Measurements from ENCODE around the gene DIP2B.
"Not testable (repeated sequence)": the region's sequence is repeated elsewhere in the genome, so short reads cannot be mapped to it uniquely, and the experiment has no call there.

DIP2B gene

DNA sequence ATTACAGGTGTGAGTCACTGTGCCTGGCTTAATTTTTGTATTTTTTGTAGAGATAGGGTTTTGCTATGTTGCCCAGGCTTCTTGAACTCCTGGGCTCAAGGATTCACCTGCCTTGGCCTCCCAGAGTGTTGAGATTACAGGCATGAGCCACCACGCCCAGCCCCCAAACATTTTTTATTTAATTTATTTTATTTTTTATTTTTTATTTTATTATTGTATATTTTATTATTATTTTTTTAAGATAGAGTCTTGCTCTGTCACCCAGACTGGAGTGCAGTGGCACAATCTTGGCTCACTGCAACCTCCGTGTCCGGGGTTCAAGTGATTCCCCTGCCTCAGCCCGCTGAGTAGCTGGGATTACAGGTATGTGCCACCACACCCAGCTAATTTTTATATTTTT, 17.0 kb downstream of the DIP2B start:
- not testable (repeated sequence) for DNase-seq

DNA sequence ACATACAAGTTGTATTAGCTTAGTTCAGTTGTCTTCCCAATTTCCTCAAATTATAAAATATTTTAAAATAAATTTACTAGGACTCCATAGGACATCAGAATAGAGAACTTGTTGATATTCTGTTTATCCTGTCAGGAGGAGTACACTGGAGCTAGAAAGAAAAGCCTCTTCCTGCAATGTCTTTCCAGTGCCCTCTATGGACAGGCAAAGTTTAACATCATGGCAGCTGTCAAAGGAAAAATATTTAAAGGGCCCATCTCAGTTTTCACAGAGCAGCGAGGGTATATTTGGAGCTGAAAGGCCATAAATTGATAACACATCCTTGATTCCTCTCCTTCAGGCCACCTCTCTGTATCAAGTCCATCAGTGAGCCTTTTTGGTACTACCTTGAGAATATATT, 19.0 kb downstream of the DIP2B start:
- DNase-seq, result no peak

DNA sequence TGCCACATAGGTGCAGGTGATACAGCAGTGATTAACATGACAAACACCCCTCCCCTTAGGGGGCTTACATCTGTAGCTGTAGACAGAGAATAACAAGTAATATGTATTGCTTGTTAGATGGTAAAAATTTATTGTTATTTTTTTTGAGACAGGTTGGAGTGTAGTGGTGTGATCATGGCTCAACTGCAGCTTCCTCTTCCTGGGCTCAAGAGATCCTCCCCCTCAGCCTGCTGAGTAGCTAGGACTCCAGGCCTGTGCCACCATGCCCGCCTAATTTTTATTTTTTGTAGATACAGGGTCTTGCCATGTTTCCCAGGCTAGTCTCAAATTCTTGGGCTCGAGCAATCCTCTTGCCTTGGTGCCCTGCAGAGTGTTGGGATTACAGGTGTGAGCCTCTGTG, 19.8 kb downstream of the DIP2B start:
- no peak for DNase-seq

- DNase-seq, result no peak
Measured at GRCh38 chr12:50525422-50525821, 20.6 kb downstream of the DIP2B start.

GRCh38 chr12:50527359-50527726, 22.6 kb downstream of the DIP2B start:
- DNase-seq, result no peak

GRCh38 chr12:50528800-50529199, 24.0 kb downstream of the DIP2B start:
- DNase-seq, result no peak

GRCh38 chr12:50529345-50529744, 24.6 kb downstream of the DIP2B start:
- DNase-seq, result no peak

DNA sequence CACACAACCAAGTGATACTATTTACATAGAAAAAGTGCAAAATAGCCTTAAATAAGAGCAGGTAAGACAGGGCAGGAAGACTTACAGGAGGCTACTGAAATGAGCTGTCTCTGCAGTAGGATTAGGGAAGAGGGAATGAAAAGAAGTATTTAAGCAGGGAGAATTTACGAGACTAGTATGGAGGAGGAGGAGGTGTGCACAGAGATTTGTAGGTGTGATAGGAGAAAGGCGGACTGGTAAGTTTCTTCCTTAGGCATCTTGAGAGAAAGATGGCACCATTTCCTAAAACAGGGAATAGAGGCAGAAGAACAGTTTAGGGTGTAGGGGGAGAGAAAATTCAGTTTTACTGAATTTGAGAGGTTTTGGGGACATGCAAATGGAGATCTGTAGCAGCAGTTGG, 25.7 kb downstream of the DIP2B start:
- no peak for DNase-seq

- no peak for DNase-seq
Measured at GRCh38 chr12:50533203-50533584, 28.4 kb downstream of the DIP2B start.

DNA sequence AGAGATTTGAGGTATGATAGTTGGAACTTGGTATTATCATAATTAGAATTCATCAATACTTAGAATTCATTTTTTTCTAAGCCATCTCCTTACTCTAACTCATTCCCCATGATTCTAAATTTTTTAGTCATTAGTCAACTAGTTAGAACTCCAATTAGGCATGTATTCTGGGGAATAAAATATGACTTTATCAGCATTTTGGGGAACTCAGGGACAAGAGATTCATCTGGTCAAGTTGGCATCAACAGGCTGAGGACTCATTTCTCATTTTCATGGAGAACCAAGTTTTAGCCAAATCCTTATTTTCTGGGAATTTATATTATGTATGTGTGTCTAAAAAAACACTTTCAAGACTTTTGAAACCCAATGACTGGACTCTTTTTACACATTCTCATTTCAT, 29.2 kb downstream of the DIP2B start:
- no peak for DNase-seq

DNA sequence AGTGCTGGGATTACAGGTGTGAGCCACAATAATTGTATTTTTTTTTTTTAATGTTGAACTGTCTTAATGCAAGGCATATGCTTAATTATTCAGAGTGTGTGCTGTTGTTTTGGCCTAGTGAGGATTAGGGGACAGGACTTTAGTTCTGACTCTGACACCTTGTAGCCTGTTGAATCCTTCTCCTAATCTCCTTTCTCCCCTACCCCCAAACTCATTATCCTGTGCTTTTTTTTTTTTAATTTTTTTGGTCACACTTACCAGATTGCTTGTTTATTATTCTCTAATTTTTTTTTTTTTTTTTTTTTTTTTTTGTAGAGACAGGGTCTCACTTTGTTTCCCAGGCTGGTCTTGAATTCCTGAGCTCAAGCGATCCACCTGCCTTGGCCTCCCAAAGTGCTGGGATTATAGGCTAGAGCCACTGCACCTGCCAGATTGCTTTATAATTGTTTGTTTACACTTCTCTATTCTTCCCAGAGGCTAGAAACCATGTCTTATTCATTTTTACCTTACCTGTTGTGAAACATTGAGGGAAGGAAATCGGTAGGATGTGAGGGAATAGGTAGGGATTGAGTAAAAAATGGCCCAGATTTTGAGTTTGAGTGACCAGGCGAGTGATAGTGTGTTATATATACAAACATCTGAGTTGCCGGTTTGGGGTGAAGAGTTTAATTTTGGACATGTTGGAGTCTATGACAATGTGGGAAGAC, 32.2 kb downstream of the DIP2B start:
- DNase-seq, result no peak

GRCh38 chr12:50537538-50537919, 32.7 kb downstream of the DIP2B start:
- DNase-seq, result no peak

DNA sequence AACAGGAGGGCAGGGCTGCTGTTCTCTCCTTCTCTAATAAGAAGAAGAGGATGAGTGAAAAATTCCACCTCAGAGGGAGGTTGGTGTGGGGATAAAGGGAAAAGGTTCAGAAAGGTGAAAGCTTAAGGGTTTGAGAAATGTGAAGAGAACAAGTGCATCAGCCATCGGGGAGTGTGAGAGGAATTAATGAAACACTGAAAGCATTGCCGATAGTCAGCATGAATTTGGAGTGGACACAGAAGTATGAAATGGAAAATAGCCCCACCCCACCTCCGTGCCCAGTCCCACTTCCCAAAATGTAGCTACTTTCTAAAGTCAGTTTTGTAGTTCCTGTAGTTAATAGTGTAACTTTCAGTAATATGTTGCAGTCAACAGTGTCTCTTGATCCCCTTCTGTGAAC, 33.4 kb downstream of the DIP2B start:
- no peak for DNase-seq

- no peak for DNase-seq
Measured at GRCh38 chr12:50541139-50541538, 36.4 kb downstream of the DIP2B start.

DNA sequence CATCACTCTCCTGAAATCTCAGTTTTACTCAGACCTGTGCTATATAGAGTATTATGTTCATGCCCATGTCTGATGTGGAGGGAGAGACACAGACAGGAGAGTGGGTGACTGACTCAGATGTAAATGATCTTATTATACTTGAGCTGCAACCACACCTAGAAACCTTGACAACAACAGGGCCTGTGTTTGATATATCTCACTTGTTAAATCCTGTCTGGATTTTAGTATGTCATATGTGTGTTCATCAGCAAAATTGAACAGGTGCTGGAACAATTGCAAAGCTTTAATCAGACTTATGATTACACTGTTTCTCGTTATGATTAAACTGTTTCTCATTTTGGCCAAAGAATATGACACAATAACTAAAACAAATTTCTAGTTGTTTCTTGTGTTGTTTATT, 37.7 kb downstream of the DIP2B start:
- DNase-seq, result no peak

GRCh38 chr12:50543188-50543587, 38.4 kb downstream of the DIP2B start:
- DNase-seq, result not testable (repeated sequence)

GRCh38 chr12:50545213-50545612, 40.4 kb downstream of the DIP2B start:
- no peak for DNase-seq

DNA sequence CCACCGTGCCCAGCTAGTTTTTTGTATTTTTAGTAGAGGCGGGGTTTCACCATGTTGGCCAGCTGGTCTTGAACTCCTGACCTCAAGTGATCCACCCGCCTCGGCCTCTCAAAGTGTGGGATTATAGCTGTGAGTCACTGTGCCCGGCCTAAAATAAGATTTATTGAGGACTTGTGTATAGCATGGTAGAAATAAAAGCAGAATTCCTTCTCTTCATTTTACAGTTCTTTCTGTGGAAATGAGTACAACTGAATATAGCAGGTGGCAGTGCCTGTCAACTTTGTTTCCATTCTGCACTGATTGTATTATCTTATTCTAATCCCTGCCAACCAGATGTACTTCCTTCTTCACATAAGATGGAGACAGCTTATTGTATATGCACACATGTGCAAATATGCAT, 41.0 kb downstream of the DIP2B start:
- no peak for DNase-seq

DNA sequence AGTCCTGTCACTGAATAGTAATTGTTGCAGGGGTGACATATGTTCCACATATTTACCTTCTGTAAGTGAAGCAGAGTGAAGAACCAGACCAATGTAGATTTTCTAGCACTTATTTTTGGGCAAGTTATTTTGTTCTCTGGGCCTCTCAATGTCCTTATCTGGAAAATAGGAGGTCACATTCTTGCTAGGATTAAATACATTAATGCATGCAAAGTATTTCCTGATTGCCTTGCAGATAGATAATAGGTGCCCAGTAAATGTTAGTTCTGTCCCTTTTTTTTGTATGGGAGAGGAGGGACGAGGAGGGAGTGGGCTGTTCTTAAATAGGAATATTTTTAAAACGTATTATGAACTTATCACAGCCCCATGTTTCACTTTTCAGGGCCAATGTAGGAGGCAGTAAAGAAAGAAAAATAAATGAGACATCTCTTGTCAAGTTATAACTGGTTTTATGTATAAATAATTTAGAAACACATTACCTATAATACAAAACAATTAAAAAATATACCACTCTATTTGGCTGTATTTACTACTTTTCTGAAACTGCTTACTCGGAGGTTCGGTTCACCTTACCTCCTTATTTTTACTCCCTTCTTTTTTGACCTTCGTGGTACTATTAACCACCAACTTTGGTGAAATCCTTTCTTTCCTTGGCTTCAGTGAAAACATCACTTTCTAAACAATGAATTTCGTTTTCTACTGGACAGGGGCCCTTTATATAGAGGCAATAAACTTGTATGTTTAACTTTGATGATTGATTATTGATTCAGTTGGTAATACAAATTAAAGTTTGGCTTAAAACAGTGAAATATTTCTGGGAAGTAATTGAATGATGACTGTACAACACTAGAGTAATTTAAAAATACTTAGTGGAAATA, 41.9 kb downstream of the DIP2B start:
- DNase-seq, result no peak

DNA sequence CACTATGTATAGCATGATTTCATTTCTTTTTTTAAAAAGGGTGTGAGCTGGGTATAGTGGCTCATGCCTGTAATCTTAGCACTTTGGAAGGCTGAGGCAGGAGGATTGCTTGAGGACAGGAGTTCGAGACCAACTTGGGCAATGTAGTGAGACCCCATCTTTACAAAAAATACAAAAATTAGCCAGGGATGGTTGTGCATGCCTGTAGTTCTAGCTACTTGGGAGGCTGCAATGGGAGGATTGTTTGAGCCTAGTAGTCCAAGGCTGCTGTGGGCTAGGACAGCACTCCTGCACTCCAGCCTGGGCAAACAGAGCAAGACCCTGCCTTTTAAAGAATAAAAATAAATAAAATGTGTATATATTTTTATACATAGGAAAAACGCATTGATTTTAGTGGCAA, 43.0 kb downstream of the DIP2B start:
- no peak for DNase-seq

DNA sequence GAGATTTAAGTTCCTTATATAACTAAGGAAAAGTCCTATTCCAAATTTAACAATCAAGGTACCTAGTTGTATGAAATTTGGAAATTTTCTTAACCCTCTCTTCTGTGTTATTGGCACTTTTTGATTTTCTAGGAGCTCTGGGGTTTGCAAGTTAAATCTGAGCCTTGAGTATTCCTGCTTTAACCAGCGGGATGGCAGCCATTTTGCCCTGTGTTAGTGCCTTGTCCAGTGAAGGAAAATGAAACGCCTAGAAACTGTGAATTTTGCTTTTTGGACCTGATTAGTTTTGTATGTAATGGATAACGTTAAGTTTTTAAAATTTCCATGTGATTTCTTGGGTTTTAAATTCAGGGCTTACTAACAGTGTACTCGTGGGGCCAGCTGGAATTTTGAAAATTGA, 45.1 kb downstream of the DIP2B start:
- no peak for DNase-seq

DNA sequence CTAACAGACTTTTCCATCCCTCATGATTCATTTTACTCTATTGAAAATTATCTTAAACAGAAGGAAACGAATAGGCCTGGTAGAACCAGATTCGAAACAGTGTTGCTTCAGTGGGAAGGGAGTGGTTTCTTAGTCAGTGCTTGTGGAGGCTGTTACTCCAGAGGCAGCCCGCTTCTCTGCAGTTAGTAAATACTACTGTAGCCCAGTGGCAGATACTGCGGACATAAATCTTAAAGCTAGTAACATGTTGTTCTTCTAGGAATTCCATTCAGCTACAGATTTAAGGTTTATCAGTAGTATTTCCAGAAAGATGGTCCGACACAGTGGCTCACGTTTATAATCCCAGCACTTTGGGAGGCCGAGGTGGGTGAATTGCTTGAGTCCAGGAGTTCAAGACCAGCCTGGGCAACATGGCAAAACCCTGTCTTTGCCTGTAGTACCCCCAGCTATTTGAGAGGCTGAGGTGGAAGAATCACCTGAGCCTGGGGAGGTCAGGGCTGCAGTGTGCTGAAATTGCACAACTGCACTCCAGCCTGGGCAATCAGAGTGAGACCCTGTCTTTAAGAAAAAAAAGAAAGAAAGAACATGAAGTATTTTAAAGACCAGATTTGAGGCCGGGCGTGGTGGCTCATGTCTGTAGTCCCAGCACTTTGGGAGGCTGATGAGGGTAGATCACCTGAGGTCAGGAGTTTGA, 45.9 kb downstream of the DIP2B start:
- DNase-seq, result no peak

GRCh38 chr12:50551866-50552265, 47.1 kb downstream of the DIP2B start:
- no peak for DNase-seq

- DNase-seq, result no peak
Measured at GRCh38 chr12:50554651-50555050, 49.9 kb downstream of the DIP2B start.

Measured in NCI-H1930 (cell line).